NCI-H2107 (cell line): ENCODE data around the gene KHDC1.
"Not testable (repeated sequence)": the region's sequence is repeated elsewhere in the genome, so short reads cannot be mapped to it uniquely, and the experiment has no call there.

Experiments used
- DNase-seq: peaks from one replicate; lab custom pipeline; 2025; lab: John Stamatoyannopoulos, UW

Gene KHDC1

DNA sequence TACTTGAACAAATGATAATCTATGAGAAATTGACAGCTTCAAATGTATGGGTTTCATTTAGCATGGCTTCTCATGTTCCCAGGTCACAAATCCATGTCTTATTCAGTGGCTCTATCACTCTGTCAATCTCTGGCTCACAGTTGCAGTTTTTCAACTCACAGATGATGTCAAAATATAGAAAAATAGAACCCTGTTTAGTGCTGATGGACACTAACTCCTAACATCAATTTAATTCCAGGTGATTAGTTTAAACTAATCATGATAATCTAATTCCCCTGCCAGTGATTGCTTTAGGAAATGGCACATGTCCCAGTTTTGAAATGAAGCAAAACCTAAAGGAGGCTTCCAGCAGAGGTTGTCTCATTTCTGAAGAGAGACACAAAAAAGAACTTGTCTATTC, 13.0 kb downstream of the KHDC1 start:
- DNase-seq = no peak

DNA sequence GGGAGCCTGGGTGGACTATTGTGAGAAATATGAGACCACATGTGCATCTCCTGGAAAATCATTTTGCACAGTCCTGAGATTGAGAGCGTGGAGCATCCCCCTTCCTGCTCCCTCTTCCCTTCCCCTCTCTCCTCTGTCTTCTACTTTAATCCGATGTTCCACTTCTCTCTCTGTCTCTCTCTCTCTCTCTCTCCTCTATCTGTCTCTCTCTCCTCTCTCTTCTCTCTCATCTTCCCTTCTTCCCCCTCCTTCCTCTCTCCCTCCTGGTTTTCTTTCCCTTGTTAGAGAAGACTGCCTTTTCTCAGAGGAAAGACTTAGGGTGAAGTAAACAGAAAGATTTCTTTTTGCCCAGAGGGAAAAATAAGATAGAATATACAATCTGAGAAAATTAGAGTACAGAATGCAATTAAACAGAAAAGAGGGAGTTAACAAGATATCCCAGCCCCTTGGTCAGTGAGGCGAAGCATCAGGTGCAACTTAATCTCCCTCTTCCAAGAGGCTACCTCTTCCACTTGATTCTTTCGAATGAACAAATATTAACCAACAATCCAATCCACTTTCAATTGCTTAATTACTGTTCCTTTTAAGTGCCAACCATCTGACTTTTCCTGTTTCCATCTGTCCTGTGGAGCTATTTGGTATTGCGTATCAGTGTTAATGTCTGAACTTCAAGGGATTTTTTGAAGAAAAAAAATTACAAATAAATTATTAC, 14.6 kb downstream of the KHDC1 start:
- DNase-seq = no peak

DNA sequence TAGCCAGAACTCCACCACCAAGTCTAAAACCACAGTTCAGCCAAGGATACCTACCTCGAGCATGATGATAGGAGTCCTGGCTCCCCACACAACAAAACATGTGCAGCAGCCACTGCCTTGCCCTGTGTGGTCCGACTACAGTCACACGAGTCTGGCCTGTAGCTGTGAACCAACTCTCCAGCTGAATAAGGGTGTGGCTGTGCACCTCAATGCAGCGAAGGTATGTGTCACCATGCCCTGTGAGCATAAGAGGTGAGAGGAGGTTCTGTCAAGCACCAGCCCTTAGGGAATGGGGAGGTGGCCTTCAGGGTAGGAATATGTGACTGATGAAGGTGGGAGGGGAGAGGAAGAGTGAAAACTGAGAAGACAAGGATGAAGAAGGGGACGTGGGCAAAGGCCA, 21.0 kb downstream of the KHDC1 start:
- no peak for DNase-seq

DNA sequence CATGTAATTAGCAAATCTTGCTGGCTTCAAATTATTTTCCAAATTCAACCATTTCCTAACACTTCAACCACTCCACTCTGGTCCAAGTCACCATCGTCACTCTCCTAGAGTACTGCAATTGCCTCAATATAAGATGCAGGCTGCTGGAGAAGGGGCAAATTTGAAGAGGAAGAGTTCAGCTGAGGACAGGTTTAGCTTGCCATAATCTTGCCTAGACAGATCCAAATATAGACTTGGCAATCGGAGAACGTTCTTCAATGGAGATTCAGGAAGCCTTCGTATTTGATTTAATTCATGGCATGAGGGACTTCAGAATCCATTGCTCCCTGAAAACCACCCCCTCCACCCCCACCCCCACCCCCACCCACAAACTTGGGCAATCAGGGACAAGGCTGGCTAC, 22.3 kb downstream of the KHDC1 start:
- no peak for DNase-seq

DNA sequence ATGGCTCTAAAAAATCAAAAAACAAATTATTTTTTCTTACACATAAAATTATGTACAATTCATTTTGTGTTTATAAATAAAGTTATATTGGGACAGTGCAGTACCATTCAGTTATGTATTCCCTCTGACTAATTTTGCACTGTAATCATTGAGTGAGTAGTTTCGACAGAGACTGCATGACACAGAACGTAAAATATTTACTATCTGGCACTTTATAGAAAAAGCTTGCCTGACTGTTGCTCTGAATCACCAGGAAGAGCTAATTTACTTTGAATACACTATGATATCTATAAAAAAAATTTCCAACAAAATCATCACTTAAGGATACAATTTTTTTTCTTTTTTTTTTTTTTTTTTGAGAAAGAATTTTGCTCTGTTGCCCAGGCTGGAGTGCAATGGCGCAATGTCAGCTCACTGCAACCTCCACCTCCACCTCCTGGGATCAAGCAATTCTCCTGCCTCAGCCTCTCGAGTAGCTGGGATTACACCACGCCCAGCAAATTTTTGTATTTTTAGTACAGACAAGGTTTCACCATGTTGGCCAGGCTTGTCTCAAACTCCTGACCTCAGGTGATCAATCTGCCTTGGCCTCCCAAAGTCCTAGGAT, 26.7 kb downstream of the KHDC1 start:
- DNase-seq = no peak

DNA sequence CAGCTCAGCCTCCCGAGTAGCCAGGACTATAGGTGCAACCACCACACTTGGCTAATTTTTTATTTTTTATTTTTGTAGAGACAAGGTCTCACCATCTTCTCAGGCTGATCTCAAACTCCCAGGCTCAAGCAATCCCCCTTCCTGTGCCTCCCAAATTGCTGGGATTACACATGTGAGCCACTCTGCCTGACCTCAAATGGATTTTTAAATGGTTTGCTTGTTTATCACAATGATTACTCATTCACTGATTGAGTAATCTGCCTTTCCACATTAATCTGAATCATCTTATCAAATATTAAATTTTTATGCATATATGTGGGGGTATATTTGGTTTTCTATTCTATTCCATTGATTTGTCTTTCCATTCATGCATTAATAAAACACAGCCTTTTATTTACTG, 28.3 kb downstream of the KHDC1 start:
- DNase-seq = no peak

DNA sequence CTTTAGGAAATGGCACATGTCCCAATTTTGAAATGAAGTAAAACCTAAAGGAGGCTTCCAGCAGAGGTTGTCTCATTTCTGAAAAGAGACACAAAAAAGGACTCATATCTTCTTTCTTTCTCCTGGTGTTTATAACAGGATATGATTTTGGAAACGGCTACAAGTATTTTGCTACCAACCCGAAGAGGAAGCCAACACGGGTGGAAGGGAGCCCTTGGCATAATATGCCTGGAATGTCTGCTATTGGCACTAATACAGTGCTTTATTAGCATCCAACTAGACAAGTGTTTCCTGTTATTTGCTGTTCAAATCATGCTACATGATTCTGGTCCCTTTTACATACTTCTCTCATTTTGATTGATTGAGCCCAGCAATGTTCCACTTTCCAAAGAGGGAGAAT, 29.0 kb downstream of the KHDC1 start:
- not testable (repeated sequence) for DNase-seq

DNA sequence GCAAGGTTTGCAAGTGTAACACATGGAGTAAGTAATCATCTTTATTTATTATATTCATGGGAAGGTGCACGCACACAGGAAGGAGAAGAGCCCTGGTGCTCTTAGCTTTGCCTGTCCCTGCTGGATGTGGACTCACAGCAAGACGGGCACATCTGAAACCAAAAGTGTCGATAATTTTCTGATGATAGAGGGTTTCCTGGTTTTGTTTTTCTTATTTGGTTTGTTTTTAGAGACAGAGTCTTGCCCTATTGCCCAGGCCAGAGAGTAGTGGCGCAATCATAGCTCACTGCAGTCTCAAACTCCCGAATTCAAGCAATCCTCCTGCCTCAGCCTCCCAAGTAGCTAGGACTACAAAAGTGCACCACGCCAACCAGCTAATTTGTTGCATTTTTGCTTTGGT, 29.9 kb downstream of the KHDC1 start:
- DNase-seq = no peak

DNA sequence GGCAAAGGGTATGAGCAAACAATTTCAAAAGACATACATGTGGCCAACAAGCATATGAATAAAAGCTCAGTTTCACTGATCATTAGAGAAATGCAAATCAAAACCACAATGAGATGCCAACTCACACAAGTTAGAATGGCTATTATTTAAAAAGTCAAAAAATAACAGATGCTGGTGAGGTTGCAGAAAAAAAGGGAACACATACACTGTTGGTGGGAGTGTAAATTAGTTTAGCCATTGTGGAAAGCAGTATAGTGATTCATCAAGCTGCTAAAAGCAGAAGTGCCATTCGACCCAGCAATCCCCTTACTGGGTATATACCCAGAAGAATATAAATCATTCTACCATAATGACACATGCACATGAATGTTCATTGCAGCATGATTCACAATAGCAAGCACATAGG, 31.0 kb downstream of the KHDC1 start:
- no peak for DNase-seq

DNA sequence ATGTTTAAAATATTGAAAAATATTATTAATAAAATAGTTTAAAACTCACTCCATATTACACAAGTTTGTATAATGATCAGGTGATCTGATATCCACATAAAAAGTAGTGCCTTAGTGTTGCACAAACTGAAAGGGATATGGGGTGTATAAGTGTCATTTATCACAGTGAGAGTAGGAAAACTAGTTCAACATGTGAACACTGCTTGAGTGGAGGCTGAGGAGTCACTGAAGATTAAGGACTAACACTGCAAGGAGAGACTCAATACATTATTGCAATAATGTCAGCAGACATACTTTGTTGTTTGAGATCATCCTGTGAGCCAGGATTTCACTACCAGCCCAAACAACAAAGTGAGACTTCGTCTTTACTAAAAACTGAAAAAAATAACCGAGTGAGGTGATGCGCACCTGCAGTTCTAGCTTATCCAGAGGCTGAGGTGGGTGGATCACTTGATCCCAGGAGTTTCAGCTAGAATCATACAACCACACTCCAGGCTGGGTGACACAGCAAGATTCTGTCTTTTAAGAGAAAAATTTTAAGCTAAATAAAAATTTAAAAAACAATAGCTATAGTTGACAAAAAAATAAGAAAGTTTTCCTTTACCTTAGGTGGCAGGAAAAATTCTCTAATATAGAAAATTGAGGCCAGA, 35.3 kb downstream of the KHDC1 start:
- DNase-seq = no peak

DNA sequence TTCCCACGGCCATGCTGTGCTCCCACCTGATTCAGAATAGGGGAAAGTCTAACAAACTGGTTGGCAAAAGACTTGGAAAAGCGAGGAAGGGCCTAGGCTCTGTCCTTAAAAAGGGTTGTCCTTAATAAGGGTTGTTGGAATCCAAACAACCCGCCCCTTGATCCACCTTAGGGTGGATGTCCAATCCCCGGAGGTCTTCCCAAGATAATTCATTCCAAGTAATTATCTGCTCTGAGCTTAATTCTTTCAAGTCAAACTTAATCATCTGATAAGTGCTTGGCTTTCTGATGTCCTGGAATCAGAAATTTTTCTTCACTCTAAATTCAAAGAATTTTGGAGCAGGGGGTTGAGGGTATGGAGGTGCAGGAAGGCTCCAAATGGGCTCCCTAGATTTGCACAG, 37.6 kb downstream of the KHDC1 start, which contains the start of gene KHDC1L:
TSS of gene KHDC1L (minus strand) at position 101 of the 400 bp plus-strand sequence. CDS start at position 13, 88 bp downstream.
- no peak for DNase-seq

DNA sequence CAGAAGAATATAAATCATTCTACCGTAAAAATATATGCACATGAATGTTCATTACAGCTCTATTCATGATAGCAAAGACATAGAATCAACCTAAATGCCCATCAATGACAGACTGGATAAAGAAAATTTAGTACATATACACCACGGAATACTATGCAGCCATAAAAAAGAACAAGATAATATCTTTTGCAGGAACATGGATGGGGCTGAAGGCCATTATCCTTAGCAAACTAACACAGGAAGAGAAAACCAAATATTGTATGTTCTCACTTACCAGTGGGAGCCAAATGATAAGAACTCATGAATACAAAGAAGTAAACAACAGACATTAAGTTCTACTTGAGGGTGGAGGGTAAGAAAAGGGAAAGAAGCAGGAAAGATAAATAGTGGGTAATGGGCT, 46.1 kb downstream of the KHDC1 start:
- DNase-seq = no peak

DNA sequence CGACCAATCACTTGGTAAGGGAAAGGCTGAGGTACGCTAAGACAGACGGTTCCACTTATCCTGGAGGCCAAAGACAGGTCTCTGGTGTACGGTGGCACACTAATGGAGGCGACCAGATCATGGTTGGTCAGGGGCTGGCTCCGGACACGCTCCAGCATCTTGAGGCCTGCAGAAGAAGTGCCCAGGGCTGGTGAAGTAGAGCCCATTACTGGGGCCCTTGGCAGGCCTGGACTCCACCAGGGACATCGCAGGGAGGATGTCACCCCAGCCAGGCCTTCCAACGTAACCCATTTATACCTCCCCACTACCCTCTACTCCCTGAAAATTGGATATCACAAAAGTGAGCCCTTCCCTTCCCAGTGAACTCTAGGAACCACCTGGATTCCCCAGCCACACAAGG, 53.9 kb downstream of the KHDC1 start:
- DNase-seq = no peak

DNA sequence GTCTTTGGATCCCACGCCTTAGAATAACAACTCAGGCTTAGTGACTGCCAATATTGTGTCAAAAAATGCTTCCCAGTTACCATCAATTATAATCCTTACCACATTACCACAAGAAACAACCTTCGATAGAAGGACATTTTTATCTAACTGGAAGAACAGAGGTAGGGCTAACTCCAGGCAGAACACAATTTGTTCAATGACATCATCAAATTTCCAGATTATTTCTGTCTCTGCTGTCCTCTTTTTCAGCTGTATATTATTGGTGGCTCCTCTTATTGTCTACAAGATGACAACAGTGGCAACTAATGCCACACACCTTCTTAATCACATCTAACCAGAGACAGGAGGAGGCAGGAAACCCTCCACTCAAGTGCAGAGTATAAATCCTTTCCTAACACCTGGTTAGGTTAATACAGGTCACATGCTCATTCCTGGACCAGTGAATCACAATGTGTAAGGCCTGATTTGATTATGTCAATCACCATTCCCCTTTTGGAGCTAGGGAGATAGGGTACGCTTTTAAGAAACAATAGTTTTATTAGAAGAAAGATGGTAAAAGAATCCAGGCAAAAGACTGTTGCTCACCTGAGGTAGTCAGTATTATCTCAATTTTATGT, 55.7 kb downstream of the KHDC1 start:
- DNase-seq = no peak

DNA sequence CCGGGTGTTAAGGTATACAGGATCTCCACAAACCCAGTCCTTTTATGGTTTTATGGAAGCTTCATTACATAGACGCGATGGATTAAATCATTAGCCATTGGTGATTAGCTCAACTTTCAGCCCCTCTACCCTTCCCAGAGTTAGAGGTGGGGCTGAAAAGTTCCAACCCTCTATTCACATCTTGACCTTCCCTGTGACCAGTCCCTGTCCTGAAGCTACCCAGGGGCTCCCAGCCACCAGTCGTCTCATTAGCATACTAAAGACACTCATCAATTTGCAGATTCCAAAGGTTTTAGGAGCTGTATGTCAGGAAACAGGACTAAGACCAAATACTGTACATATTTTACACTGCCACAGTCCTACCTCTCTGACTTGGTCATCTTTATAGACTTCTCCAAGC, 58.7 kb downstream of the KHDC1 start:
- DNase-seq = no peak

DNA sequence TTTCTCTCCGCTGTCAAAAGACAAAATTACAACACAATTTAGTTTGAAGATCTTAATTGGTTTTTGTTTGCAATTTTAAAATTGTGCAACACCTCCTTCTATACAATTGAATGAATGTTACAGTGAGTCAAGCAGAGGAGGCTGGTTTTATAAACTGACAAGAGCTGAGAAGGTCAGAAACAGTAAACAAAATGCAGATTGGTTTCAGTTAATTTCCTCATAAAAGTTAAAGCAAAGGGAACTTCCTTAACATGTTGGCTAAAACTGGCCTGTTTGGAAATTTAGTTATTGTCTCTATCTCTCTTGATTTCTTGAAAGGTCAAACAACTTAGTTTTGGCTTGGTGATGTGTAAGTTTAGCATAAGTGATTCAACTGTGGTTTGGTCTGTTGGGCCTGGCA, 59.9 kb downstream of the KHDC1 start:
- DNase-seq = no peak

DNA sequence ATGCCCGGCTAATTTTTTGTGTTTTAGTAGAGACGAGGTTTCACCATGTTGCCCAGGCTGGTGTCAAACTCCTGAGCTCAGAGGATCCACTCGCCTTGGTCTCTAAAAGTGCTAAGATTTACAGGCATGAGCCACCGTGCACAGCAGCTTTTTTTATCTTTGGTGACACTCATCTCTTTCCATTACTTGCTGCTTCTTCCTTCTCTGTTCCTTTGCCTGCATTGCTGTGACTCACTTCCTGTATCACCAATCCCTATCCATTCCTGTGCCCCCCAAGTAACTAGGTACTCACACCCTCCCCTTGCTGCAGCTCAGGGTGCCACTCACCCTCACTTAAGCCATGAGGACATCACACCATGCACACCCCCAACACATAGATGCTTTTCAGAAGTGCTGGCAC, 62.3 kb downstream of the KHDC1 start:
- DNase-seq = no peak

DNA sequence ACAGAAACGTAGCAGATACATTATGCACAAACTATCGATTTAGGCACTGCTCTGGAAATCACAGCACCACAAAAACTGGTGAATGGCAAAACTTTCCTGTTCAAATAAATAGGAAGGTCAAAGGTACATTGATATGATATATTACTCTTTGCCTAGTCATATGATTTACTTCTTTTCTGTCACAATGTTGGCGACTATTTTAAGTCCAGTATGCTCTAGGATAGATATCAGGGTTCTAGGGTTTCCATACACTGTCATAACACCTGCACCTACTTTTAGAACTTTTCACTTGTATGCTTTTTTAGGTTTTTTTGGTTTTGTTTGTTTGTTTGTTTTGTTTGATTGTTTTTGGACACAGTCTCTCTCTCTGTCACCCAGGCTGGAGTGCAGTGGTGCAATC, 62.7 kb downstream of the KHDC1 start:
- no peak for DNase-seq

DNA sequence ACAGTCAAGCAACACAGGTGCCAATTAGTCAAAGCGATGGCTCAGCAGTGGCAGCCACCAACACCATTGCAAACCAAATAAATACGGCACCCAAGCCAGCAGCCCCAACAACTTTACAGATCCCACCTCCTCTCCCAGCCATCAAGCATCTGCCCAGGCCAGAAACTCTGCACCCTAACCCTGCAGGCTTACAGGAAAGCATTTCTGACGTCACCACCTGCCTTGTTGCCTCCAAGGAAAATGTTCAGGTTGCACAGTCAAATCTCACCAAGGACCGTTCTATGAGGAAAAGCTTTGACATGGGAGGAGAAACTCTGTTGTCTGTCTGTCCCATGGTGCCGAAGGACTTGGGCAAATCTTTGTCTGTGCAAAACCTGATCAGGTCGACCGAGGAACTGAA, 68.3 kb downstream of the KHDC1 start:
- no peak for DNase-seq

DNA sequence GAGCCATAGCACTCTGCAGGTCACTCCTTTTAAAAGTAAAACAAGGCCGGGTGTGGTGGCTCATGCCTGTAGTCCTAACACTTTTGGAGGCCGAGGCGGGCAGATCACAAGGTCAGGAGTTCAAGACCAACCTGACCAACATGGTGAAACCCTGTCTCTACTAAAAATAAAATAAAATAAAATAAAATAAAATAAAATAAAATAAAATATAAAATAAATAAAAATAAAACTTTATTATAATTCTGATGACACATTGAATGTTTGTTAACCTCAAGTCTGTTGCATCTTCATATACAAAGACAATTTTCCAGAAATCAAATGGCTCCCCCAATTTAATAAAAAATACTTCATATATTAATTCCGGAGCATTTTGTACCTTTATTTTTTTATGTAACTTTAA, 69.7 kb downstream of the KHDC1 start:
- not testable (repeated sequence) for DNase-seq
